ENCODE results near the gene TRIM67.
A peak's percentile ranks its signal among the peaks of the same experiment; 100 is the strongest.

Gene TRIM67

DNA sequence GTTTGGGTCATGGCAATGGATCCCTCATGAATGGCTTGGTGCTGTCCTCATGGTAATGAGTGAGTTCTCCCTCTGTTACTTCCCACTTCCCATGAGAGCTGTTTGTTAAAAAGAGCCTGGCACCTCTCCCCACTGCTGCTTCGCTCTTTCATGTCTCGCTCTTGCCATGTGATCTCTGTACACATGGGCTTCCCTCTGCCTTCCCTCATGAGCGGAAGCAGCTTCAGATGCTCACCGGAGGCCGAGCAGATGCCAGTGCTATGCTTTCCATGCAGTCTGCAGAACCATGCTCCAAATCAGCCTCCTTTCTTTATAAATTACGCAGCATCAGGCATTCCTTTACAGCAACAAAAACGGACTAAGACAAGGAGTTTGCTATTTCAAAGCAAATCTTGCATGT lies 64.3 kb downstream of the TRIM67 start:
- in situ Hi-C loops (cut with MboI; ENCODE audit: low sequenced_read_pairs) = no loop called here
- no peaks in the 10 kb centered on the region for H3K9me3 ChIP-seq
- no peak for DNase-seq (ENCODE audit: low spot score in 2 of 2)
- no peak overlapping the region for H3K4me3 ChIP-seq
- H3K27me3 ChIP-seq (ENCODE audit: low read depth) = no peaks in the 10 kb centered on the region
- peaks cover under 1% of the 10 kb centered on the region; the same call in 1 of the 2 replicates for H3K4me1 ChIP-seq
- H3K36me3 ChIP-seq (replicated peaks) = peaks cover 49% of the 10 kb centered on the region

DNA sequence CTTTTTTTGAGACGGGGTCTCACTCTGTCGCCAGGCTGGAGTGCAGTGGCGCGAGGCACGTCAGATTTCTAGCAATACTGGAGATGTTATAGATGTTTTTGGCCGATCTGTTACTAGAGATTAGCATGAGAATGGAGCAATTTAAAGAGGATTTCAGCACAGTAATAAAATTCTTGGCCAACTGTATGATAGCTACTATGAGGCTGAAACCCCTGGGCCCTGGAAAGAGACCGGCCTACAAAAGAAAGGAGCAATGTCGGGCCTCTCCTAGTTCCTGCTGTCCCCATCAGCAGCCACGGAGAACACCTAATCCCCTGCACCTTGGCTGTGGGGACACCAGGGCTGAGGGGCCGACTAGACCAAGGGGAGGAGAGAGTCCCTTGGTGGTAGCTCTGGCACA lies 69.7 kb downstream of the TRIM67 start:
- Histone ChIP-seq H3K9me3 (no peaks in the 10 kb centered on the region), H3K36me3 (replicated peaks) (peaks cover 25% of the 10 kb centered on the region), H3K4me1 (peaks cover 9% of the 10 kb centered on the region), H3K4me3 (no peak overlapping the region), H3K27me3 (ENCODE audit: low read depth) (no peaks in the 10 kb centered on the region)
- in situ Hi-C loops (cut with MboI; ENCODE audit: low sequenced_read_pairs) = no loop called here
- peak; percentile 51 to 53 for DNase-seq (ENCODE audit: low spot score in 2 of 2)

DNA sequence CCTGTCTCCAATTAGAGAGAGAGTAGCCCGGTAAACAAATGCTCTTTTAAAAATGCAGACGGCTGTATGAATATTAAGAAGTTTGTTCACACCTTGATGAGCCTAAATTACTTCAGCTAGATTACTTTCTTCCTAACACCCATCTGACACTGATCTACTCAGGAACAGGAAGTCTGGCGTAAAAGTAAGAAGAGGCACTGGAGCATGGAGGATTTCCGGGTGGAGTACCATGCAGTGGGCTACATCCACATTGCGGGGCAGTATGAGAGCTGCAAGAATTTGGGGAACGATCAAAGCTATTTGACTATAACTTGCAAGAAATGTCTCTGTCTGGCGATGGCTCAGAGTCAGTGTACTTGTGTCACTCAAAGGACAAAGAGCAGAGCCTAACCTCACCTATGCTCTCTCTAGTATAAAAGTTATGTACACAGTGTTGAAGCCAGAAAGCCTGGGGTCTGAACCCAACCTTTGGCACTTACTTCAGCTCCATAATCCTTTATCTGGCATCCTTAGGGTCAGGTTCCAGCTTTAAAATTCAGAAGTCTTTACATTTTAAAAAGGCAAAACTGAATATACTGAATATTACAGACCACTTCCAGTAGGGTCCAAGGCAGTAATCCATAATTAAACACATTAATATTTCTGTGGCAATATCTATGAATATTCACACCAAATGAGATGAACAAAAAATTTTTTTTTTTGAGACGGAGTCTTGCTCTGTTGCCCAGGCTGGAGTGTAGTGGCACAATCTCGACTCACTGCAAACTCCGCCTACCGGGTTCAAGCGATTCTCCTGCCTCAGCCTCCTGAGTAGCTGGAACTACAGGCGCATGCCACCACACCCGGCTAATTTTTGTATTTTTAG lies 71.2 kb downstream of the TRIM67 start:
- in situ Hi-C loops (cut with MboI; ENCODE audit: low sequenced_read_pairs) = no loop called here
- H3K27me3 ChIP-seq (ENCODE audit: low read depth) = no peaks in the 10 kb centered on the region
- H3K4me3 ChIP-seq = no peak overlapping the region
- H3K36me3 ChIP-seq (replicated peaks) = peaks cover 25% of the 10 kb centered on the region
- no peaks in the 10 kb centered on the region for H3K9me3 ChIP-seq
- H3K4me1 ChIP-seq = peaks cover 9% of the 10 kb centered on the region
- no peak for DNase-seq (ENCODE audit: low spot score in 2 of 2)

DNA sequence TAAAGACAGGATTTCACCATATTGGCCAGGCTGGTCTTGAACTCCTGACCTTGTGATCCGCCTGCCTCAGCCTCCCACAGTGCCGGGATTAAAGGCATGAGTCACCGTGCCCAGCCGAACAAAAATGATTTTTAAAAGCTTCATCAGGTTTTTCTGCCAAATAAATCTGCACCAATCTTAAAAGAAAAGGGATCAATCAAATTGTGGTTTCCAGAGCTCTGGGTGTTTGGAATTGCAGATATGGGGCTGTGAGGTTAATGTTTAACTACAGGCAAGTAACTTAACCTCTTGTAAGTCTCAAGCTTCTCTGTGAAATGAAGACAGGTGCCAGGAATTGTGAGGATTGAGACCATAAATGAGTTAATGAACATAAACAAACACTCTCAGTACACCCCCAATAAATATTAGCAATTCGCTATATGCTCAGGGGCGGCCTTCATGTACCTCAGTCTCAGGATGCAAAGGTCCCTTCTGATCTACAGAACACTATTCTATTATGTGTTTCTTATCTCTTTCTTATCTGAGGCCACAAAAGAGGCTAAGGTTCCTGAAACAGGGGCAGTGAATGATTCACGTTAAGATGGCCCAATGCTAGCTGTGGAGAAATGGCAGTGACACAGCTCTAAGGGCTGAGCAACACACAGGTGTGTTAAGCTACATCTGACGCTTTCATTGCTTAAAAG lies 72.0 kb downstream of the TRIM67 start:
- peaks cover 32% of the 10 kb centered on the region for H3K36me3 ChIP-seq (replicated peaks)
- DNase-seq (ENCODE audit: low spot score in 2 of 2) = no peak
- no peaks in the 10 kb centered on the region for H3K9me3 ChIP-seq
- H3K4me1 ChIP-seq = peaks cover 9% of the 10 kb centered on the region
- in situ Hi-C loops (cut with MboI; ENCODE audit: low sequenced_read_pairs) = no loop called here
- no peak overlapping the region for H3K4me3 ChIP-seq
- no peaks in the 10 kb centered on the region for H3K27me3 ChIP-seq (ENCODE audit: low read depth)

DNA sequence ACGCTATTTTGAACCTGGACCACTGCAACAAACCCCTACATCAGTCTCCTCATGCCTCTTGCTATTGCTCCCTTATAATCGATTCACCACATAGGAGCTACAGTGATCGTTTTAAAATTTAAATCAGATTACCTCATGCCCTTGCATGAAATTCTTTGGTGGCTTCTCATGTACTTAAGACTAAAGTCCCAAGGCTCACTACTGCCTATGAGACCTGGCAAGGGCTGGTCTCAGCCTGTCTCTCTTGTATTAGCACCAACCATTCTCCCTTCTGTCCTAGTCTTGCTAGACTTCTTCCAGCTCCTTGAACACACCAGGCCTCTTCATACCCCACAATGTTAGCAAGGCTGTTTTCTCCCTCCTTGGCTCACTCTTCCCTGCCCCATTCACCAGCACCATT lies 72.6 kb downstream of the TRIM67 start:
- DNase-seq (ENCODE audit: low spot score in 2 of 2) = no peak
- H3K36me3 ChIP-seq (replicated peaks) = peaks cover 33% of the 10 kb centered on the region
- no peak overlapping the region for H3K4me3 ChIP-seq
- no peaks in the 10 kb centered on the region for H3K27me3 ChIP-seq (ENCODE audit: low read depth)
- H3K9me3 ChIP-seq = no peaks in the 10 kb centered on the region
- in situ Hi-C loops (cut with MboI; ENCODE audit: low sequenced_read_pairs) = no loop called here
- H3K4me1 ChIP-seq = peaks cover 9% of the 10 kb centered on the region

DNA sequence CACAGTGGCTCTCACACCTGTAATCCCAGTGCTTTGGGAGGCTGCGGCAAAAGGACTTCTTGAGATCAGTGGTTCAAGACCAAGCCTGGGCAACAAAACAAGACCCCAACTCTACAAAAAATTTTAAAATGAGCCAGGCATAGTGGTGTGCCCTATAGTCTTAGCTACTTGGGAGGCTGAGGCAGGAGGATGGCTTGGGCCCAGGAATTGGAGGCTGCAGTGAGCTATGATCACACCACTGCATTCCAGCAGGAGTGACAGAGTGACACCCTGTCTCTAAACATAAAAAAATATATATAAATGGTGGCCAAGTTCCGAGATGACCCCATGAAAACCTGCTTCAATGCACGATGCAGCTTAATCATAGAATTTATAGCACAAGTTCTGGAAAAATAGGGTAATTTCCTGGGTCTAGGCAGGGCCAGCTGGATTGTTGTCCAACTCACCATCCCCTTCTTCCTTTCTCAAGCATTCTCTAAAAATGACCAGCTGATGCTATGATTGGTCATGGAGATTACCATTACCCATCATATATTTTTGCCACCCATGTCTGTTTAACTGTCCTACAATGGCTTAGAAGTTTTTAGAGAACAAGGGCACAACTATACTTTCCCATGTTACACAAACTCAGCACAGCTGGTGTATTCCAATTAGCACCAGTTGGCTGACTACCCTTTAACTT lies 73.8 kb downstream of the TRIM67 start:
- Histone ChIP-seq H3K27me3 (ENCODE audit: low read depth) (no peaks in the 10 kb centered on the region), H3K4me1 (peaks cover 11% of the 10 kb centered on the region), H3K9me3 (no peaks in the 10 kb centered on the region), H3K36me3 (replicated peaks) (peaks cover 27% of the 10 kb centered on the region), H3K4me3 (no peak overlapping the region)
- in situ Hi-C loops (cut with MboI; ENCODE audit: low sequenced_read_pairs) = no loop called here
- DNase-seq (ENCODE audit: low spot score in 2 of 2) = no peak

DNA sequence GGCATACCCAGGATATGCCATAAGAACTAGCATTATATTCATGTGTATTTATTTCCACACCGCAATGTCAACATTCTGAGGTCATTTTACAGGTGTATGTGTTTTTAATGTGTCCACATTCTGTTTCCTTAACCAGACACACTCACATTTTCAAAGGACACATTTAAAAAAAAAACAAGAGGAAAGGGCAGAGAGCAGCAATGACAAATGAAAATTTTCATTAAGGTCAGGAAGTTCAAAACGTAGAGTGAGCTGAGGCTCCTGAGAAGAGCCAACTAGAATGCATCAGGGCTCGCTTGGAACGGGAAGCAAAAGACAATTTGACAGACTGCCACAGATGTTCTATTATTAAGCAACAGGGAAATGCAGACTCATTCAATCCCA lies 74.3 kb downstream of the TRIM67 start:
- peaks cover 10% of the 10 kb centered on the region for H3K4me1 ChIP-seq
- H3K4me3 ChIP-seq = no peak overlapping the region
- H3K9me3 ChIP-seq = no peaks in the 10 kb centered on the region
- in situ Hi-C loops (cut with MboI; ENCODE audit: low sequenced_read_pairs) = no loop called here
- H3K36me3 ChIP-seq (replicated peaks) = peaks cover 24% of the 10 kb centered on the region
- no peaks in the 10 kb centered on the region for H3K27me3 ChIP-seq (ENCODE audit: low read depth)
- DNase-seq (ENCODE audit: low spot score in 2 of 2) = no peak

DNA sequence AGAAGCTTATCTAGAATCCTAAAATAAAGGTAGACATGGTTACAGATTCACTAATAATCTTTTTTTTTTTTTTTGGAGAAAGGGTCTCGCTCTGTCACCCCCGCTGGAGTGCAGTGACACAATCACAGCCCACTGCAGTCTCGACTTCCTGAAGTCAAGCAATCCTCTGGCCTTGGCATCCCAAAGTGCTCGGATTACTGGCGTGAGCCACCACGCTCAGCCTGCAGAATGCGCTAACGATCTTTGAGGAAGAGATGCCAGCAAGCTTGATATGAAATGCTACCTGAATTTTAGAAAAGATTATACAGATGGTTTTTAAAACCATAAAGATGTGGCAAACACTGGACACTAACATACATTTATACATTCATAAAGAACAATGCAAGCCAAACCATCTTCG lies 75.1 kb downstream of the TRIM67 start:
- Histone ChIP-seq H3K27me3 (ENCODE audit: low read depth) (no peaks in the 10 kb centered on the region), H3K4me1 (peaks cover 3% of the 10 kb centered on the region), H3K9me3 (no peaks in the 10 kb centered on the region), H3K4me3 (no peak overlapping the region), H3K36me3 (replicated peaks) (peaks cover 24% of the 10 kb centered on the region)
- no peak for DNase-seq (ENCODE audit: low spot score in 2 of 2)
- in situ Hi-C loops (cut with MboI; ENCODE audit: low sequenced_read_pairs) = no loop called here

DNA sequence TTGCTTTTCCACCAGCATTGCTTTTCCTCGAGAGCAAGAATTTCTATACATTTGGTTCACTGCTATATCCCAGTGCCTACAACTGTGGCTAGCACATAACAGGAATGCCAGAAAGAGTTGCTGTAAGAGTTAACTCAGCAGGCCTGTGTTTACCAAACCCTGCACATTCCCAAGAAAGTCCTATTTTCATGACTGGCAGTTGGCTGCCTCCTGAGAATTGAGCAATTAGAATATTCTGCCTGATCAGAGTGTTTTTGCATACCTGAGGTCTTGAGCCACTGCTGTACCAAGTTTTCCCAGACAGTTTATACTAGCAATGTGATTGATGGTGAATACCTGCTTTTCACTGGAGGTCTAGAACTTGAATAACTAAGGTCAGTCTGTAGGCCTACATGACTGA lies 76.4 kb downstream of the TRIM67 start:
- H3K4me3 ChIP-seq = no peak overlapping the region
- peaks cover 24% of the 10 kb centered on the region for H3K36me3 ChIP-seq (replicated peaks)
- H3K27me3 ChIP-seq (ENCODE audit: low read depth) = no peaks in the 10 kb centered on the region
- DNase-seq (ENCODE audit: low spot score in 2 of 2) = no peak
- H3K4me1 ChIP-seq = peaks cover 12% of the 10 kb centered on the region
- in situ Hi-C loops (cut with MboI; ENCODE audit: low sequenced_read_pairs) = no loop called here
- no peaks in the 10 kb centered on the region for H3K9me3 ChIP-seq

DNA sequence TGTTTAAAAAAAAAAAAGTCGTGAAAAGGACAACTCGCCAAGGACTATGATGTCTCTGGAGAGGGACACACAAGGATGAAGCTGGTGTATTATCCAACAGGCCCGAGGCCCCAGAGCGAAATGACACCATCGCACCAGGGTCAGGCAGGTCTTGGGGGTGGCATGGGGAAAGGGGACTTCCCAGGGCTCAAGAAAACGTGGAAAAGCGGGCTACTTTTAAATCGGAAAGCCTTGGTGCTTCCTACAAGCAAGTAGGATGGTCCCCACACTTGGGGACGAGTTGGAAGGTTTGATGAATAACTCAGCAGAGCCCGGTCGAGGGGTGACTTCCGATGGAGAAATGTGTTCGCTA lies 78.6 kb downstream of the TRIM67 start:
- no peaks in the 10 kb centered on the region for H3K9me3 ChIP-seq
- peak overlapping the region; percentile 68 for H3K4me3 ChIP-seq
- H3K36me3 ChIP-seq (replicated peaks) = peaks cover 24% of the 10 kb centered on the region
- in situ Hi-C loops (cut with MboI; ENCODE audit: low sequenced_read_pairs) = no loop called here
- peaks cover 12% of the 10 kb centered on the region for H3K4me1 ChIP-seq
- DNase-seq (ENCODE audit: low spot score in 2 of 2) = peak in 1 of 2 experiments; percentile 21
- no peaks in the 10 kb centered on the region for H3K27me3 ChIP-seq (ENCODE audit: low read depth)

DNA sequence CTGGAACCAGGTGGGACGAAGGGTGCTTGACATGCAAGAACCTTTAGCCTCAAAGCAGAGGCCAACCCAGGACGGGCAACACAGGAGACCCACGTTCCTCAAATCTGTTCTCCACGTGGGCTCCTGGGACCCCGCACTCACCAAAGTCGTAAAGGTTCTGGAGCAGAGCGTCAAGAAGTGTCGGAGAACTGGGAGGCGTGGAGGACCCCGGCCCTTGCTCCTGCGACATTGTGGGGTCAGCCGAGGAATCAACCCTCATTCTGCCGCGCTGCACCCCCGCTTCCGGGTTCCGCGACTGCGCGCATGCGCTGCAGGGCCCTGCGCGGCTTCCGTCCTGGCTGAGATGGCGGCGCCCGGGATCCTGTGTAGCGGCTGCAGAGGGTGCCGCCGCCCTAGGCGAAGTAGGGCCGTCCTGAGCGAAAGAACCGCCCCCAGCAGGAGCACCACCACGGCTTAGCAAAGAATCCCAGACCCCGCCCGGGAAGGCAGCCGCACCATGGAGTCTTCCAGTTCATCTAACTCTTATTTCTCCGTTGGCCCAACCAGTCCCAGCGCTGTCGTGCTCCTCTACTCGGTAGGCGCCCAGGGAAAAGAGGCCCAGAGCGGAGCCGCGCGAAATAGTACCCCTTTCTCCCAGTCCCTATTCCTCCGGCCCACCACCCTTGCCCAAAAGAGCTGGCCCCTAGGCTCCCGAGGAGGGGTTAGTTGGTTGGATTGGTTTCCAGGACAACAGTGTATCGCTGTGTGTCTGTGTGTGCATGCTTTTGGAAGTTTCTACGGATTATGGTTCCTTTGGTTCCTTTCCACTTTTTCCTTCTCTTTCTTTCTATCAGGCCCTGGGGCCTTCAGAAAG lies 79.3 kb downstream of the TRIM67 start, which contains the start of gene GNPAT:
TSS of gene GNPAT (plus strand) at position 330 of the 853 bp plus-strand sequence. CDS start at position 497, 167 bp downstream.
- Histone ChIP-seq H3K4me1 (peaks cover 12% of the 10 kb centered on the region), H3K36me3 (replicated peaks) (peaks cover 22% of the 10 kb centered on the region), H3K4me3 (peak within 1 kb of the TSS; percentile 68), H3K27me3 (ENCODE audit: low read depth) (no peaks in the 10 kb centered on the region), H3K9me3 (no peaks in the 10 kb centered on the region)
- in situ Hi-C loops (cut with MboI; ENCODE audit: low sequenced_read_pairs) = no loop called here
- DNase-seq (ENCODE audit: low spot score in 2 of 2) = peak; percentile 72 to 93

DNA sequence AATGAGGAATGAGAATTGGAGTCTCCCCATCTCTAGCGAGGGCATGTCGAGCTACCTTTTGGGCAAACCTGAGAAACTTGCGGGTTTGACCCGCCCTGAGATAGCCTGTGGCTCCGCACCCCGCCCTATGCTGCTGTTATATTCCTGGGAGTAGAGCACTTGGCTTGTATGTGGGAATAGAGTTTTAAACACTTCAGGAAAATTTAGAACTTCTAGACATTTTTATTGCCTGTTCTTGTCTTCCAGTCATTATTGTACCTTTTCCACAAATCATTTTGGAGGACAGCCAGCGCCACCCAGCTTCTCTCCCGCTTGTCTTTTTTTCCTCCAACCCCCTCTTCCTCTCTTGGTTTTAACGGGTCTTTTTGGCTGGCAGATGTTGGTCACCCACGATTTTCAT lies 79.9 kb downstream of the TRIM67 start:
- no peaks in the 10 kb centered on the region for H3K27me3 ChIP-seq (ENCODE audit: low read depth)
- peak; percentile 19 to 43 for DNase-seq (ENCODE audit: low spot score in 2 of 2)
- peak overlapping the region; percentile 68 for H3K4me3 ChIP-seq
- no peaks in the 10 kb centered on the region for H3K9me3 ChIP-seq
- peaks cover 12% of the 10 kb centered on the region for H3K4me1 ChIP-seq
- in situ Hi-C loops (cut with MboI; ENCODE audit: low sequenced_read_pairs) = no loop called here
- peaks cover 18% of the 10 kb centered on the region for H3K36me3 ChIP-seq (replicated peaks)

DNA sequence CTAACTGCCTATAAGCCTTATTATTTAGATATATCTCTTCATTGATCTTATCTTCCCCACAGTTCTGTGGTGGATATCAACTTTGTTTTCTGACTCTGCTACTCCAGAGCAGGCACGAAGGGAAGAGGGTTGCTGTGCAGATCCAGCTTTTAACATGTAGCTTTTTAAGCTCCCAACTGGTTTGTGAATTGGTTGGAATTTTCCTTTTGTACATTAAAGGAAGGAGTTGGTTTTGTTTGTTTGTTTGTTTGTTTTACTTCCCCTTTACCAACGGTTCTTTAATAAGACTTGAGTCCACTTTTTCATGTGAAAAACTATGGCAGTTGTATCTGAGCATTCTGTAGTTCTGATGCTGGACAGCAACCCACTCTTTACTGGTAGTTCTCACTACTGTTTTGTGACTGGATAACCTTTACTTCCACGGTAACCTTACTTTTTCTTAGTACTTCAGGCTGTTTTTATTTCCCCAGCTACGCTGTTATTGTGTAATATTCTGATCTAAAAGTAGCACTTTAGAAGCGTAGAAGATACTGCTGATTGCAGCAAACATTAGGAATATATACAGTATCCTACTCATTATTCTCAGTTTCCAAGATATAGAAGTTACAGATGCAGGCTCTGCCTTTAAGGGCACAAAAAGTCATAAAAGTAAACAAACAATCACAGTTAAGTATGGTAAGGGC lies 80.8 kb downstream of the TRIM67 start:
- H3K27me3 ChIP-seq (ENCODE audit: low read depth) = no peaks in the 10 kb centered on the region
- H3K4me1 ChIP-seq = peaks cover 12% of the 10 kb centered on the region
- in situ Hi-C loops (cut with MboI; ENCODE audit: low sequenced_read_pairs) = no loop called here
- peaks cover 11% of the 10 kb centered on the region for H3K36me3 ChIP-seq (replicated peaks)
- no peak for DNase-seq (ENCODE audit: low spot score in 2 of 2)
- no peaks in the 10 kb centered on the region for H3K9me3 ChIP-seq
- H3K4me3 ChIP-seq = peak overlapping the region; percentile 68

All from HAP-1 (cell line).